HG02852 (cell line): ENCODE measurements around the gene EEF1AKMT3.

Experiments
- ATAC-seq: cut with Tn5 transposase; IDR thresholded peaks from one replicate; pipeline ENCODE4 v1.9.1; 2021; ENCODE audit warnings: mild to moderate bottlenecking, moderate library complexity; ENCODE audit not compliant: unreplicated experiment

Gene EEF1AKMT3

DNA sequence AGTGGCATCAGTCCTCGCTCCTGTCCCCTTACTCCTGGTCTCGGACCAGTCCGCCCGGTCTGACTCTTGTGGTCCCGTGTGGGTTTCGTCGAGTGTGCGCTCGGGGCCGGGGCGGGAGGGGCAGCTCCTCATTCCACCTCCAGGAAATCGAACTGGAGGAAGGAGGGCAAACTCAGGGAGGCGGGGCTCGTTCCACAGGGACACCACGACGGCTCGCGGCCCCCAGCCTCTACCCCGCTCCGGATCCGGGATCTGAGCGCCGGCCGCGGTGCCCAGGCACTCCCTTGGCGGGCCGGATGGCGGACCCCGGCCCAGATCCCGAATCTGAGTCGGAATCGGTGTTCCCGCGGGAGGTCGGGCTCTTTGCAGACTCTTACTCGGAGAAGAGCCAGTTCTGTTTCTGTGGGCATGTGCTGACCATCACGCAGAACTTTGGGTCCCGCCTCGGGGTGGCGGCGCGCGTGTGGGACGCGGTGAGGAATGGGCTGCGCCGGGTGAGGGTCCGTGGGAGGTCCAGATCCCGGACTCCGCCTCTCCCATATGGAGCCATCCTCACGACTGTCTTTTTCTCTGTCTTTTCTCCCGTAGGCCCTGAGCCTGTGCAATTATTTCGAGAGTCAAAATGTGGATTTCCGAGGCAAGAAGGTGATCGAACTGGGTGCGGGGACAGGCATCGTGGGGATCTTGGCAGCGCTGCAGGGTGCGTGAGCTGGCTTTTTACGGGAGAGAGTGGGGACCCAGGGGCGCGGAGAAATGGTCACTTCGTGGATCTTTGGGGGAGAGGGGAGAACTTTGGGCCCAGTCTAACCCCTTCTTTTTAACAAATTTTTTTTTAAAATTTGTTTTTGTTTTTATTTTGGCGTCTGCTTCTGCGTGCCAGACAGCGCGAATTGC is at the start of gene EEF1AKMT3:
Gene EEF1AKMT3 (plus strand): TSS at position 186 of the 894 bp plus-strand sequence. CDS start 111 bp downstream, at position 297.
- ATAC-seq = peak; percentile 27

DNA sequence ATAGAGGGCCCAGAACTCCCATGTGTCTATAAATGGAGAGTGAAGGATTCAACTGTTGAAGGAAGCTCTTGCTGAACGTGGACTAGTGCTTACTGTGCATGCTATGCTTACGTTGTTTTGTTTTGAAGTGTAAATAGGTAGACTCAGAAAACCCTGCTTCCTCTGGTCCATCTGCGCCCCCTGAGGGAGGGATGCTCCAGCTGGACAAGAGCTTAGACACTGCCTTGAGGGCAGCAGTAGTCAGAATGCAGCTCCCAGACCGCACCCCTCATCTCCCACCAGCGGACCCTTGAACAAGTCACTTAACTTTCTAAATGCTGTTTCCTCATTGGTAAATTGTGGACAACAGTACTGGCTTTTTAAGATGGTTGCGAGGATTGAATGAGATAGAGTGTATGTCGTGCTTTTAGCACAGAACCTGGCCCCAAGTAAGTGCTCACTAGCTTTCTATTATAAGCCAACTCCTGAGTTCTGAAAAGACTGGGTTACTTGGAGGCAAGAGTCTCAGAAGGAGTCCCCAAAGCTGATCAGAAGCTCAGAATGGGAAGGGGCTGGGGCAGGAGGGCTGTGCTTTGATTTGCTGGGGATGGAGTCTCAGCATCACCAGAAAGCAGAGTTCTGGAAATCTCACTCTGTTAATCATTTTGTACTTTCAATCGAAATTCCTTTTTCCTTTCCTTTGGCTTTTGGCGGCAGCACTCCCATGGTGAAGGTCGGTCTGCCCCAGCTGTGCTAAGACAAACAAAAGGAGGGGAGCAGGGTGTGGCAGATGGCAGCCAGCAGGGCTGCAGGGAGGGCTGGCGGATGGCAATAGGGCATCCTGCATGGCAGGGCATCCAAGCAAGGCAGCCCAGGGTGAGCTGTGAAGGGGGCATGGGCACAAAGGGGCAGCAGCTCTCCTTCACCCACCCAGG is 49.4 kb upstream of the EEF1AKMT3 start:
- ATAC-seq = no peak

DNA sequence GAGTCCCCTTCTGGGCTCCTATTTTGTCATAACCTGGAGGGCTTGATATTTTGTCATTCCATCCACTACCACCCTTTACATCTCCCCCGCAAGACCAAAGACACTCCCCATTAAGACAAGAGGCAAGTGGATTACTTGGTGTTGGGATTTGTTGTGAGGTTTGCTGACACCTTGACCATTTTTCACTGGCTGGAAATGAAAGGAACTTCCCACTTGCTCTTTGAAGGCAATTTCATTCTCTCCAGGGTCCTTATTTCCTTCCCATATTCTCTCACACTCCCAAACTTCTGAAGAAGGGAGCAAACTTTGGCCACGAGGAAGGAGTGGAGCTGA is 48.8 kb upstream of the EEF1AKMT3 start:
- ATAC-seq = no peak

DNA sequence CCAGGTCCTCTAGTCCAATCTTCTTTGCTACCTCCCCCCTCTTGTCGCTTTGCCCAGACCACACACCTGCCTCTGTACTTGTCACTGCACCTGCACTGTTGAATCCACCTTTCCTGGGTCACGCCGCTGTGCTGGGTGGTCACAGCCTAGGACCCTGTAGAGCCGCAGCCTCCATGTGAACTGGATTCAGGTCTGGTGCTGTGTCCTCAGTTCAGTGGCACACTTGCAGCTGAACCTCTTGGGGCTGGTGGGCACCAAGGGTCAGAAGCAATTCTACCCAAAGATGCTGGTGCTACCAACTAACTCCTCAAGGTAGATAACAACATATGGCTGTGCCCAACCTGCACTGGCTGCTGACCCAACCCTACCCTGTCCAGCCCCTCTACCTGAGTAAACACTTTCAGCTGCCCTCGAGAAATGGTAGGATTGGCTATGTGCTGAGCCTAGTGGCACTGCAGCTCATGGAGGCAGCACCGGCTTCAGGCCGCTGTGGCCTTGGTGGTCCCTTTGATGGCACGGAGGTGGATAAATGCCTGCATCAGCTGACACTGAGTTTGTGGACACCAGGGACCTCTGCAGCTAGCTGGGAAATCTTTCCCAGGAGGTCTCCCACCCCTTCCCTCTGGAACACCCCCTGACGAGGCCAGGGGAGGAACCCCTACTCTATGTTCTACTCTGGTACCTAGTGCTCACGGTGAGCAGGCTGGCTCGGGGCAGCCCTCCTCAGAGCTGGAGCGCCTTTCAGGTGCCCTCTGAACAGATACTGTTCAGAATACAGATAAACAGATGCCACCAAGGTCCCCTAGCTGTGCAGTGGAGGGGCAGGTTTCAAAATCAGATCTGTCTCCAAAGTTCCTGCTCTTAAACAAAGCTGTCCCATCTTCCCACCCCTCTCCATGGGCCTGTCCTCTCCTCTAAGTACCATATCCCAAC is 48.1 kb upstream of the EEF1AKMT3 start:
- ATAC-seq = no peak

DNA sequence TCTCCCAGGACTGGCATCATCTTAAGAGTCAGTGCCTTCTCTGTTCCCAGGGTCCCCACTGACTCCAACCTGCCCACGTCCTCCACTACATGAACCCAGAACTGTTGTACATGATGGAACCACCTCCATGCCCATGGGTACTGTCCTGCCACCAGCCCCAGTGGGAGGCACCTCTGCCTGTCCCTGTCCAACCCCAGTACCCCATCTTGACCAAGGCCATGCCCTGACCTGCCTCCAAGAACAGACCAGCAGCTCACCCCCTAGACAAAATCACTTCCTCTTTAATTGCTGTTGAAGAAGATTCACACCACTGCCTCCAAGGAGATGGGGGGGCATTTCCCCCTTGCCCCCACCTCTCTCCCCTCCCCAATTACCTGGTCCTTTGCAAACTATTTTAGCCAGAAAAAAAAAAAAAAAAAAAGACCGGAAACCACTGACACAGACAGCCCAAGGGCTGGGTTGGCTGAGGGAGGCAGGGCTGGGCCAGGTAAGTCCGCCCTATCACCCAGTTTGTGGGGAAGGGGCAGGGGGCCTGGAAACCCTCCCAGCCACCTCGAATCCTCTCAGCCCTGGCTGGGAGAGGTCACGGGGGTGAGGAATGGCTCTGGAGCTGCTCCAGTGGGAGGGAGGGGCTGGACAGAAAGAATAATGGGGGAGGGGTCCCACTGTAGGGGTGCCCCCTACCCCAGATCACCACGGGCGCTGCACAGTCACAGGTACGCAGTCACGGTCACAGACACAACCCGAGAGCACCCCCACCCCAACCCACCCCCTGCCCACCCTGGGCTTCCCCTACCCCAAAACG is 47.3 kb upstream of the EEF1AKMT3 start:
- no peak for ATAC-seq

DNA sequence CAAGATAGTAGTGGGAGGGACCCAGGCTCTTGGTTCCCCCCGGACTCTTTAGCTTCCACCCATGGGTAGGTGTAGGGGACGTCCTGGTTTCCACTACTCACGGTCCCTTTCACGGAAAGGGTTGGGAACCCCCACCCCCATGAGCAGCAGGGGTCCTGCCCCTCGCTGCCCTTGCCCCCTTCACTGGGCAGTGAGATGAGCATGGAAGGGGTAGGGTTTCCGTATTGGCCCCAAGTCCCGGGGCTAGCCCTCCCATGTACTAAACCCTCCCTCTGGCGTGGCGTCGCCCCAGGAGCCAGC is 46.6 kb upstream of the EEF1AKMT3 start:
- ATAC-seq = no peak

DNA sequence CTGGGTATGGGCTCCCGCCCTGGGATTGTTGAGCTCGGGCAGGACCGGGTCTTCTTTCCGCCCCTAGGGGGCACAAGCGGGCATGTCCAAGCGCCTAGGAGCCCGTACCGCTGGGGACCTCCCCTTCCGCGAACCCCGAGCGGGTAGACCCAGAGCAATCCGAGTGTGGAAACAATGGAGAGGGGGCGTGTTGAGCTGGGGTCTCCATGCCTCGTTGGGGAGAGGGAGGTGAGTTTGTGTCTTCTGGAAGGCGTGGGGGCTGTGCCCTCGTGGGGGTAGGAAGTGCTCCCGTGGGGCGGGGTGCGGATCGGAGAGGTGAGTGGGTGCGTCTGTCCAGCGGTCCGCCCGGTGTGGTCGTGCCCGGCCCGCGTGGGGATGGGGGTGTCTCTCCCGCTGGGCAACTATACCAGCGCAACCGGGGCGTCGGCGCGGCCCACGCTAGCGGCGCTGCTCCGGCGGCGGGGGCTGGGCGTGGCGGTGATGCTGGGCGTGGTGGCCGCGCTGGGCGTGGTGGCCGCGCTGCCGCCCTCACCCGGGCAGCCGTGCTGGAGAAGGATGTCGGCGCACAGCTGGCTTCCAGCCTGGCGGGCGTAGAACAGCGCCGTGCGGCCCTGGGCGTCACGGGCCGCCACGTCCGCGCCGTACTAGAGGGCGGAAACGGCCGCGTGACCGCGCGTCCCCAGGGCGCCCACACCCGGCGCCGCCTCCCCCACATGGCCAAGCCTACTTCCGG is 46.1 kb upstream of the EEF1AKMT3 start:
- no peak for ATAC-seq

DNA sequence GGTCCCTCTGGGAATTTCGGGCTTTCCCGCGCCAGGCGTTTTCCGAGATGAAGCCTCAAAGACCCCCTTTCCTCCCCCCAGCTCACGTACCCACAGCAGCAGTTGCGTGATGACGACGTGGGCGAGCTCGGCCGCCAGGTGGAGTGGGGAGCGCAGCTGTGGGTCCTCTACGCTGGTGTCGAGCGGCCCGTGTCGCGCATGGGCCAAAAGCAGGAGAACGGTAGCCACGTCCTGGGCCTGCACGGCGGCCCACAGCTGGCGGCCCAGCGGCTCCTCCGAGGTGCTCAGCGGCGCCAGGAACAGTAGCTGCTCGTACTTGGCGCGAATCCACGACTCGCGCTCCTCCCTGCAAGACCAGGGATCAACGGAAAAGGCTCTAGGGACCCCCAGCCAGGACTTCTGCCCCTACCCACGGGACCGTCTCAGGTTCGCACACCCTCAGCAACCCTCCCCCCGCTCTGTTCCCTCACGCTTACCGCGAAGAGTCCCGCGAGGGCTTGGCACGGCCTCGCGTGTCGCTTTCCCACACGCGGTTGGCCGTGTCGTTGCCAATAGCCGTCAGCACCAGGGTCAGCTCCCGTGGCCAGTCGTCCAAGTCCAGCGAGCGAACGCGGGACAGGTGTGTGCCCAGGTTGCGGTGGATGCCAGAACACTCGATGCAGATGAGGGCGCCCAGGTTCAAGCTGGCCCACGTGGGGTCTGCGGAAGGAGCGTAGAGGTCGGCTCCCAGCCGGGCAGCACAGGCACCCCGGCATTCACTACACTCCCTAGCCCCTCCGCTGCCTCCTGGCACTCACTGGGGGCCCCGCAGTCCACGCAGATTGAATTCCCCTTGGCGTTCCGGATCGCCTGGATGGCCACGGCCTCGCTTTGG is 45.3 kb upstream of the EEF1AKMT3 start:
- ATAC-seq = no peak

DNA sequence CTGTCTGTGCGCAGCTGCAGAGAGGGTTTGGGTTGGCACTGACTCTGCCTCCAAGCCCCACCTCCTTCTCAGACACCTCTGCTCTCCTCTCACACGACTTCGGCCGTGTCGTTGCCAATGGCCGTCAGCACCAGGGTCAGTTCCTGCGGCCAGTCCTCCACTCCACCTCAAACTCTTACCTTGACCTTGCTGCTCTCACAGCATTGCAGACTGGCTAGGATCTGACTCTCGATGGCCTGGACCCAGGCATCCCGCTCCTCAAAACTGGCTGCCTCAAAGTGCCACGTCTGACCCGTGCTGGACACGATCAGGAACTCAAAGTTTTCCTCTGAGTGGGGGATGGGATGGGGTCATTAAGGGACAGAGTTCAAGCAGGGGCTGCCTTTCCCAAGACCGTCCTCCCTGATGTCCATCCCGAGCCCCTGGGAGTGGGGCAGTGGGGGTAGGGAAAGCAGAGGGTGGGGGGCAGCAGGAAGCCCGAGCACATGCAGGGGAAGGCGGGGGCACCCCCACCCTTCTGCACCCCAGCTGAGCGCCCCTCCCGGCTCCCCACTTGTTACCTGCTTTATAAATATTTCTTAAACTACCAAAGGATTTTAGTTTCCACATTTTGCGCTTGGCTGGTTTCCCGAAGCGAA is 44.5 kb upstream of the EEF1AKMT3 start:
- ATAC-seq = no peak

DNA sequence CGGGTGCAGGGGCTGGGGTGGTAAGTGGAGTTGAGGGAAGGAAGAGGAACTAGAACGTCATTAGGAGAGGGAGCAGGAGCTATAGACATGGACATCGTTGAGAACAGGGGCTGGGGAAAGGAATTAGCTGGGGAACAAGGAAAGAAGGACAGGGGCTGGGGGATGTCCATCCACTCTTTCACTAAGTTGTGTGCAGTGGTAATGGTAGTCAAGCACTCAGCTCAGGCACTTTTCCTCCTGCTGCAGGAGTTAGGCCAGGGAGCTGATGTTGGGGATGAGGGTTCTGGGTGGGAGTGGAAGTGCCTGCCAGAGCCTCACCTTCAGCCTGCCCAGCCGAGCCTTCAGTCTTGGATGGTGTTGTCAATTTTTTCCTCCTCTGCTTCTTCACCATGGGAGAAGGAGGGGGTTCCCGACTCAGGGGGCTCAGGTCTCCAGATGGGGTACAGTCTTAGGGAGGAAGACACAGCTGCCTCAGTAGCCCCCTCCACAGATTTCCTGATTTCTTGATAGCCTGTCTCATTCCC is 43.0 kb upstream of the EEF1AKMT3 start:
- no peak for ATAC-seq

DNA sequence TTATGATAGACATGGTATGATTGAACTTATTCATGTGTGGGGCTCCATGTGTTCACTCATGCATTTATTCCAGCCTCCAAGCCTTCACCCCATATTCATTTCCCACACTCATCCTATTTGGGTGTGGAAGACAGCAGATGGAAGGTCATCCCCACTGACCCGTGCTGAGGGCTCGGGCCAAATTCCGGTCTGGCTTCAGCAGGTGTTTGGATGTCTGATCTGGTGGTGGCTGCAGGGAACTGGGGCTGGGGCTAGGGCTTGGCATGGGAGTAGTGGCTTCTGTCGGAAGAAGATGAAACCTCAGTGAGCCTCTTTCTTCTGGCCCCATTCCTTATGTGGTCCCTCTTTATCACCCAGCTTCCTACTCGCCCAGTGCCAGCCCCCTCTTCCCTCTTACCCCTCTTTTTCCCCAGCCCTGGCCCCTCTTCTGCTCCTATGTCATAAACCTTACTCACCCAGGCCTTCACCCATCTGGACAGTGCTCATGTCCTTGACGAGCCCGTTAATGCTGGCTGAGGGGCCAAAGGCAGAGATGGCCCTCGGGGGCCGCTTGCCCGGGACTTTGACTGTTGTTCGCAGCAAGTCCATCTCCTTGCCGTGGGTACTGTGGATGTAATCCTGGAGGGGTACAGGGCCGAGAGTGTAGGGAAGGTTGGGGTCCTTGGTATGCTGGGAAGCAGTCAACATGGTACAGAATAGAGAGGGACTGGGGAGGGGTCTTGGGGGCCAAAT is 41.9 kb upstream of the EEF1AKMT3 start:
- ATAC-seq = no peak

DNA sequence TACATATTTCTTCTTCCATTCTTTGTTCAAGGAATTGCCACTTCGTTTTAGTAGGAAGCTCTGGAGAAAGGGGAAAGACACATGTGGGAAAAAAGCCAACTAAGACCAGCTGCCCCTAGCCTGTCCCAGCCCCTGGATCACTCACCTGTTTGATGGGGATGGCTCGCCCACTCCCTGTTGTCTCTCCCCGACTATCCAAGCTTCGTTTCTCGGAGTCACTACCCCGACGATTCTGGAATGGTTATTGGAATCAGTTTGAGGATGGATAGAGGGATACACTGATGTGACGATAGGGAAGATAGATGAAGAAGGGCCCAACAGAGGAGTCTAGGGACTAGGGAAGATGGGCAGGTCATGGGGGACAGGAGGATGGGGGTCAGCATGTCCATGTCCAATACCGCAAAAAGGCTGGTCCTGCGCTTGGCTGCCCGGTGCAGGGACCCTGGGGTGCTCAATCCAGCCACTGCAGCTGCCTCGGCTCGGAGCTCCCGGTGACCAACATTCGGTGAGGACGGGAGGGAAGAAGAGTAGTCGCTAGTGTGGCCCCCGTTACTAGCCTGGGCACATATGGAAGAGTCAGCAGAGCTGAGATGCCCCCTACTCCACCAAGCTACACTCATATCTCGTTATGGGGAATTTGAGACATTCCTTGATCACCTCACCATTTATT is 40.9 kb upstream of the EEF1AKMT3 start:
- no peak for ATAC-seq

DNA sequence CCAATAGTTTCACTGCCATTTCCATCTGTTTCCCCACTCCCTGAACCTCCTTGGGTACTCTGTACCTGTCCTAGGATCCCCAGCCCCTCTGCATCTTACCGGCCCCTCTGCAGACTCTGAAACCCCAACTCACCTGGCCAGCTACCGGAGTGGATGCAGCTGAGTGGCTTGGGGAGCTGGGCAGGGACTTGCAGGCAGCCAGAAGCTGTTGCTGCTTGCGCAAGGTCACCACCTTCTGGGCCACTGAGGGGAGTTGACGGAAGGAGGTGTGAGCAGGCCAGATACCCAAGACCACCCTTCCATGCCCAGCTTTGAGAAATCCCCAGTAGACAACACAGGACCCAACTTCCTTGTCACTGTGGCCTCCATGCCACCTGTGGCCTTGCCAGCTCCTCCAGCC is 40.1 kb upstream of the EEF1AKMT3 start:
- ATAC-seq = no peak

DNA sequence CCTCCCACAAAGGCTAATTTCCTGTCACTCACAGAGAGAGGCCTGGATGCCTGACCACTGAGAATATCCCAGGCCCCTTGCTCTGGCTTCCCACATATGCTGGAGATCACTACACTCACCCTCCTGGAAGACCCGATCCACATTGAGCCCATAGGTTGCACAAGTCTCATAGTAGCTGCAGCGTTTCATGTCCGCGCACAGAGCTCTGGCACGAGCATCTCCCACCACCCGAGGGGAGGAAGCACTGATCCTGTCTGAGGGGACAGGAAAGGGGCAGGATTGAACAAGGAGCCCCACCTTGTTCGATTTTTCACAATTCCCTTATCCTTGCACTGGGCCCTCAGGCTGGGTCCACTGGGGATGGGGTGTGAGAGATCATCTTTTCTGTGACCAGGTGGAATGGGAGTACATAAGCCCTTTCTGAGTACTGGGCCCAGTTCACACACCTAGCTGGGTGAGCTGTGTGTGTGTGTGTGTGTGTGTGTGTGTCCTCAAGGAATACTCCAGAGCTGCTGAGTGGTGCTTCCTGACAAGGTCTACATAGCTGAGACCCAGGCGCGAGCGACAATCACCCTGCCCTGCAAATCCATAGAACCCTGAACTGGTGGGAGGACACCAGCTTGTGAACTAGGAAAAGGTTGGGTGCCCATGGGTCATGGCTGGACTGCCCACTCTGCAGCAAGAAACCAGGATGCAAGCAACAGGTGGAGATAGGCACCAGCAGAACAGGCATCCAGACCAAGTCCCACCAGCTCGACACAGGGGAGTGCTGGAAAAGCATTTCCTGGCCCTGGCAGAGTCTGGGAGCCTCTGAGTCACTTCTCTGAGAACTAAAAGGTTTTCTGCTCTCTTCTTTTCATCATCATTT is 39.5 kb upstream of the EEF1AKMT3 start:
- no peak for ATAC-seq

DNA sequence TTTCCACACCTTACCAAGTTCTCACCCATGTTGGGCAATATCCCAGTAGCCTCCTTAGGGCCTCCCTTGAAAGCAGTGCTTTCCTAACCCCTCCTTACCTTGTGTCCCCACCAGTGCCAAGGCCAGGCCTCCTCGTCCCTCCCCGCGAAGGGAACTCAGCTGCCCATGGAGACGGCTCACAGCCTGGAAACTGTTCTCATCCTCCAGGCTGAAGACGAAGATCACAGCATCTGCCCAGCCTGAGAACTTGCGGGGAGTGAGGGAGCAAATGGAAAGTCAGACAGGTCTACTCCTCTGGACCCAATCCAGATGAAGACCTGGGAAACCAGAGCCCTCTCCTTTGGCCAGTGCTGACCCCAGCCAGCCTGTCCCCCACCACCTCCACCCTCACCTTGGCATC is 38.5 kb upstream of the EEF1AKMT3 start:
- ATAC-seq = no peak

DNA sequence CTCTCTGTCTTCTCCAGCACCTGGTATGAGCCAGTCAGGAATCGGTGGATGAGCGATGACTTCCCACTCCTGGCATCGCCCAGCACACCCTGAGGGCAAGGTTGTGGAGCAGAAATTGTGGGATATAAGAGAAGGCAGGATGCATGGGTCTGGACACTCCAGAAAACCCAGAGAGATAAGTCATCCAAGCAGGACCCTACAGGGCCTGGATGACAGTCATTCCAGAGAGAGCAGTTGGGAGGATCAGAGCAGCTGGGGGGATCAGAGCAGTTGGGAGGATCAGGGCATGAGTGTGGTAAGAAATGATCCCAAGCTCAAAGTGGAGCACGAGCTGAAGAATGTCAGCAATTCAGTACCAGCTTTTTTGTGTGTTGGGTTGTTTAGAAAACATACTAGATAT is 37.8 kb upstream of the EEF1AKMT3 start:
- no peak for ATAC-seq
